GM21526 (cell line): Measurements from ENCODE around the gene AHNAK.

Source experiments
- ATAC-seq: cut with Tn5 transposase; IDR thresholded peaks from one replicate; pipeline ENCODE4 v1.9.1; 2021; ENCODE audit warnings: moderate library complexity; ENCODE audit not compliant: unreplicated experiment, low FRiP score

AHNAK gene

GRCh38 chr11:62538470-62539237 lies 8.0 kb downstream of the AHNAK start:
- ATAC-seq: no peak

- ATAC-seq: no peak
Observed at GRCh38 chr11:62536301-62536957, 10.2 kb downstream of the AHNAK start.

GRCh38 chr11:62535802-62536201 lies 10.8 kb downstream of the AHNAK start:
- no peak for ATAC-seq

GRCh38 chr11:62534779-62535545 lies 11.6 kb downstream of the AHNAK start:
- ATAC-seq: no peak

- ATAC-seq: no peak
Observed at GRCh38 chr11:62532096-62532495, 14.5 kb downstream of the AHNAK start.

- ATAC-seq: no peak
Observed at GRCh38 chr11:62516736-62517371, 29.8 kb downstream of the AHNAK start.

GRCh38 chr11:62514151-62514550 lies 32.5 kb downstream of the AHNAK start:
- ATAC-seq: no peak

GRCh38 chr11:62513626-62514025 lies 33.0 kb downstream of the AHNAK start:
- no peak for ATAC-seq

- no peak for ATAC-seq
Observed at GRCh38 chr11:62512961-62513360, 33.6 kb downstream of the AHNAK start.

GRCh38 chr11:62508336-62509058 lies 38.1 kb downstream of the AHNAK start:
- no peak for ATAC-seq

GRCh38 chr11:62507125-62507422 lies 39.5 kb downstream of the AHNAK start:
- ATAC-seq: no peak

- no peak for ATAC-seq
Observed at GRCh38 chr11:62506413-62507124, 40.0 kb downstream of the AHNAK start.

- ATAC-seq: no peak
Observed at GRCh38 chr11:62505440-62506091, 41.0 kb downstream of the AHNAK start.

- no peak for ATAC-seq
Observed at GRCh38 chr11:62505059-62505439, 41.6 kb downstream of the AHNAK start.

- ATAC-seq: no peak
Observed at GRCh38 chr11:62504158-62504973, 42.2 kb downstream of the AHNAK start.

- no peak for ATAC-seq
Observed at GRCh38 chr11:62502030-62502730, 44.4 kb downstream of the AHNAK start.

GRCh38 chr11:62501432-62501891 lies 45.1 kb downstream of the AHNAK start:
- no peak for ATAC-seq

GRCh38 chr11:62500650-62501030 lies 46.0 kb downstream of the AHNAK start:
- no peak for ATAC-seq
